Duodenal mucosa (tissue), 2 donors: Measurements from ENCODE around the gene ABCA1.

Experiments
- H3K27ac ChIP-seq: one replicate; pipeline ENCODE4 v1.7.0; 2013; ENCODE audit warnings: low read depth, low read length
- H3K27me3 ChIP-seq, 2 donors: one replicate each; pipeline ENCODE4 v1.7.0; 2013; ENCODE audit warnings: low read length in 2 of 2, control low read depth in 1 of 2; ENCODE audit not compliant: insufficient read depth in 2 of 2, control insufficient read depth in 1 of 2
- H3K36me3 ChIP-seq, 2 donors: one replicate each; pipeline ENCODE4 v1.7.0; 2013; ENCODE audit warnings: low read length in 2 of 2, control low read depth in 1 of 2; ENCODE audit not compliant: insufficient read depth in 2 of 2, control insufficient read depth in 1 of 2
- H3K4me1 ChIP-seq, 2 donors: one replicate each; pipeline ENCODE4 v1.7.0; 2013; ENCODE audit warnings: low read length in 2 of 2, control low read depth in 1 of 2; ENCODE audit not compliant: insufficient read depth in 2 of 2, control insufficient read depth in 1 of 2
- H3K4me3 ChIP-seq, 2 donors: one replicate each; pipeline ENCODE4 v1.7.0; 2013; ENCODE audit warnings: low read length in 2 of 2, low read depth in 1 of 2
- H3K9ac ChIP-seq, 2 donors: one replicate each; pipeline ENCODE4 v1.7.0; 2013; ENCODE audit warnings: low read length in 2 of 2, low read depth in 1 of 2
- H3K9me3 ChIP-seq, 2 donors: one replicate each; pipeline ENCODE4 v1.7.0; 2013; ENCODE audit warnings: low read length in 2 of 2, control low read depth in 1 of 2; ENCODE audit not compliant: control insufficient read depth in 1 of 2

The ABCA1 gene

GRCh38 chr9:104787306-104788015 lies 140.5 kb downstream of the ABCA1 start:
- H3K9me3 ChIP-seq: no peaks in the 10 kb centered on the region
- H3K4me3 ChIP-seq: no peak overlapping the region
- H3K9ac ChIP-seq: no peak overlapping the region
- no peaks in the 10 kb centered on the region for H3K4me1 ChIP-seq
- H3K27me3 ChIP-seq: no peaks in the 10 kb centered on the region
- H3K36me3 ChIP-seq: peaks cover 29 to 47% of the 10 kb centered on the region in 2 donors
- H3K27ac ChIP-seq: no peak overlapping the region

- no peaks in the 10 kb centered on the region for H3K27me3 ChIP-seq
- no peaks in the 10 kb centered on the region for H3K4me1 ChIP-seq
- peaks cover 25 to 42% of the 10 kb centered on the region in 2 donors for H3K36me3 ChIP-seq
- H3K9ac ChIP-seq: no peak overlapping the region
- no peak overlapping the region for H3K27ac ChIP-seq
- no peaks in the 10 kb centered on the region for H3K9me3 ChIP-seq
- H3K4me3 ChIP-seq: no peak overlapping the region
These were observed 141.7 kb downstream of the ABCA1 start for GRCh38 chr9:104786293-104786692.

GRCh38 chr9:104784098-104784497 lies 143.9 kb downstream of the ABCA1 start:
- no peaks in the 10 kb centered on the region for H3K4me1 ChIP-seq
- no peaks in the 10 kb centered on the region for H3K9me3 ChIP-seq
- no peaks in the 10 kb centered on the region for H3K27me3 ChIP-seq

GRCh38 chr9:104783588-104783987 lies 144.4 kb downstream of the ABCA1 start:
- H3K9ac ChIP-seq: no peak overlapping the region
- no peaks in the 10 kb centered on the region for H3K27me3 ChIP-seq
- H3K4me3 ChIP-seq: no peak overlapping the region
- H3K36me3 ChIP-seq: peaks cover 17 to 29% of the 10 kb centered on the region in 2 donors
- H3K4me1 ChIP-seq: no peaks in the 10 kb centered on the region
- H3K27ac ChIP-seq: no peak overlapping the region
- H3K9me3 ChIP-seq: no peaks in the 10 kb centered on the region

More at GRCh38 chr9:104784098-104784497, 143.9 kb downstream of the ABCA1 start:
- H3K27ac ChIP-seq: no peak overlapping the region
- peaks cover 20 to 34% of the 10 kb centered on the region in 2 donors for H3K36me3 ChIP-seq
- no peak overlapping the region for H3K9ac ChIP-seq
- H3K4me3 ChIP-seq: no peak overlapping the region

- Histone ChIP-seq H3K9ac (no peak overlapping the region), H3K27ac (no peak overlapping the region), H3K4me3 (no peak overlapping the region), H3K36me3 (peaks cover 8 to 16% of the 10 kb centered on the region in 2 donors), H3K9me3 (no peaks in the 10 kb centered on the region), H3K27me3 (no peaks in the 10 kb centered on the region), H3K4me1 (no peaks in the 10 kb centered on the region)
These were observed 147.1 kb downstream of the ABCA1 start for GRCh38 chr9:104780796-104781395.

- no peak overlapping the region for H3K27ac ChIP-seq
- H3K4me3 ChIP-seq: no peak overlapping the region
- peaks cover 5 to 14% of the 10 kb centered on the region in 2 donors for H3K36me3 ChIP-seq
- no peaks in the 10 kb centered on the region for H3K27me3 ChIP-seq
- H3K9ac ChIP-seq: no peak overlapping the region
- H3K4me1 ChIP-seq: no peaks in the 10 kb centered on the region
- no peaks in the 10 kb centered on the region for H3K9me3 ChIP-seq
These were observed 147.9 kb downstream of the ABCA1 start for GRCh38 chr9:104779946-104780535.

GRCh38 chr9:104779334-104779733 lies 148.6 kb downstream of the ABCA1 start:
- Histone ChIP-seq H3K4me1 (no peaks in the 10 kb centered on the region), H3K9me3 (no peaks in the 10 kb centered on the region), H3K27me3 (no peaks in the 10 kb centered on the region), H3K9ac (no peak overlapping the region), H3K27ac (no peak overlapping the region), H3K36me3 (peaks cover 3 to 14% of the 10 kb centered on the region in 2 donors), H3K4me3 (no peak overlapping the region)

- Histone ChIP-seq H3K27ac (no peak overlapping the region), H3K9me3 (no peaks in the 10 kb centered on the region), H3K27me3 (no peaks in the 10 kb centered on the region), H3K4me1 (no peaks in the 10 kb centered on the region), H3K9ac (no peak overlapping the region), H3K36me3 (peaks cover 3 to 9% of the 10 kb centered on the region in 2 donors), H3K4me3 (no peak overlapping the region)
These were observed 149.2 kb downstream of the ABCA1 start for GRCh38 chr9:104778802-104779201.

GRCh38 chr9:104776797-104777196 lies 151.2 kb downstream of the ABCA1 start:
- Histone ChIP-seq H3K9ac (no peak overlapping the region), H3K27me3 (no peaks in the 10 kb centered on the region), H3K9me3 (no peaks in the 10 kb centered on the region), H3K4me3 (no peak overlapping the region), H3K27ac (no peak overlapping the region), H3K4me1 (no peaks in the 10 kb centered on the region), H3K36me3 (no peaks in the 10 kb centered on the region)

GRCh38 chr9:104775976-104776375 lies 152.0 kb downstream of the ABCA1 start:
- H3K27me3 ChIP-seq: no peaks in the 10 kb centered on the region
- no peak overlapping the region for H3K4me3 ChIP-seq
- H3K9me3 ChIP-seq: no peaks in the 10 kb centered on the region
- H3K9ac ChIP-seq: no peak overlapping the region
- H3K4me1 ChIP-seq: no peaks in the 10 kb centered on the region
- H3K27ac ChIP-seq: no peak overlapping the region
- H3K36me3 ChIP-seq: no peaks in the 10 kb centered on the region
